ENCODE results near the gene ARF3.
A peak's percentile ranks its signal among the peaks of the same experiment; 100 is the strongest.

Gene ARF3

GRCh38 chr12:48966177-48966895 lies 9.0 kb upstream of the ARF3 start:
- no peak for DNase-seq (ENCODE audit: low read depth in 2 of 2)

GRCh38 chr12:48965298-48965838 lies 8.1 kb upstream of the ARF3 start:
- no peak for DNase-seq (ENCODE audit: low read depth in 2 of 2)

- DNase-seq (ENCODE audit: low read depth in 2 of 2), result no peak
These were observed 4.5 kb upstream of the ARF3 start for GRCh38 chr12:48961801-48962200.

GRCh38 chr12:48961331-48961730 lies 4.0 kb upstream of the ARF3 start:
- no peak for DNase-seq (ENCODE audit: low read depth in 2 of 2)

GRCh38 chr12:48960834-48961233 lies 3.5 kb upstream of the ARF3 start:
- no peak for DNase-seq (ENCODE audit: low read depth in 2 of 2)

GRCh38 chr12:48958049-48958388 lies 732 bp upstream of the ARF3 start:
- no peak for DNase-seq (ENCODE audit: low read depth in 2 of 2)

- DNase-seq (ENCODE audit: low read depth in 2 of 2), result no peak
These were observed 777 bp downstream of the ARF3 start for GRCh38 chr12:48956279-48957140.

- DNase-seq (ENCODE audit: low read depth in 2 of 2), result no peak
These were observed 2.3 kb downstream of the ARF3 start for GRCh38 chr12:48954841-48955501.

GRCh38 chr12:48954061-48954460 lies 3.2 kb downstream of the ARF3 start:
- DNase-seq (ENCODE audit: low read depth in 2 of 2), result no peak

- no peak for DNase-seq (ENCODE audit: low read depth in 2 of 2)
These were observed 4.6 kb downstream of the ARF3 start for GRCh38 chr12:48952691-48953090.

GRCh38 chr12:48947727-48948126 lies 9.6 kb downstream of the ARF3 start:
- no peak for DNase-seq (ENCODE audit: low read depth in 2 of 2)

GRCh38 chr12:48946943-48947342 lies 10.3 kb downstream of the ARF3 start:
- no peak for DNase-seq (ENCODE audit: low read depth in 2 of 2)

- DNase-seq (ENCODE audit: low read depth in 2 of 2), result no peak
These were observed 11.1 kb downstream of the ARF3 start for GRCh38 chr12:48946205-48946604.

GRCh38 chr12:48943221-48943620 lies 14.1 kb downstream of the ARF3 start:
- DNase-seq (ENCODE audit: low read depth in 2 of 2), result no peak

- no peak for DNase-seq (ENCODE audit: low read depth in 2 of 2)
These were observed 17.1 kb downstream of the ARF3 start for GRCh38 chr12:48940181-48940580.

- no peak for DNase-seq (ENCODE audit: low read depth in 2 of 2)
These were observed 18.5 kb downstream of the ARF3 start for GRCh38 chr12:48938805-48939204.

- no peak for DNase-seq (ENCODE audit: low read depth in 2 of 2)
These were observed 20.1 kb downstream of the ARF3 start for GRCh38 chr12:48937170-48937569.

- DNase-seq (ENCODE audit: low read depth in 2 of 2), result peak; percentile 52 to 55
These were observed 20.8 kb downstream of the ARF3 start for GRCh38 chr12:48936379-48936979.

- no peak for DNase-seq (ENCODE audit: low read depth in 2 of 2)
These were observed 23.0 kb downstream of the ARF3 start for GRCh38 chr12:48934312-48934706.

GRCh38 chr12:48933664-48934311 lies 23.5 kb downstream of the ARF3 start:
- no peak for DNase-seq (ENCODE audit: low read depth in 2 of 2)

GRCh38 chr12:48932878-48933277 lies 24.4 kb downstream of the ARF3 start:
- no peak for DNase-seq (ENCODE audit: low read depth in 2 of 2)

GRCh38 chr12:48930475-48930874 lies 26.8 kb downstream of the ARF3 start:
- no peak for DNase-seq (ENCODE audit: low read depth in 2 of 2)

Data from stimulated activated CD8-positive, alpha-beta memory T cell treated with anti-CD3 and anti-CD28 coated beads, Interleukin-15, amount 100 ng/mL, for 48 hours (primary cell).